Measurements from ENCODE around the gene PTGES. TPM values are rescaled to one million over a fixed set of nuclear protein-coding genes. Genes with fewer than 3 reads are reported as not detected.

The PTGES gene
- total RNA-seq, 2 experiments from 2014 or later: not detected

Other genes with a start within 250 kb of the PTGES start
- not detected for gene C9orf50, start 131.9 kb downstream of the PTGES start, total RNA-seq
- gene NTMT1, start 126.9 kb downstream of the PTGES start, total RNA-seq: 10 to 100 TPM; 34.2 to 38.7 TPM
- 10 to 100 TPM; 22.5 to 23.4 TPM for gene ASB6, start 110.9 kb downstream of the PTGES start, total RNA-seq
- not detected for gene PRRX2, start 87.4 kb downstream of the PTGES start, total RNA-seq
- 10 to 100 TPM; 29.0 to 30.8 TPM for gene TOR1B, start 50.1 kb upstream of the PTGES start, total RNA-seq
- gene TOR1A, start 71.1 kb upstream of the PTGES start, total RNA-seq: 10 to 100 TPM; 54.6 to 56.9 TPM
- gene C9orf78, start 82.2 kb upstream of the PTGES start, total RNA-seq: 10 to 100 TPM; 61.6 to 66.2 TPM
- 10 to 100 TPM; 86.4 to 87.6 TPM for gene USP20, start 82.4 kb upstream of the PTGES start, total RNA-seq